AG09319 (cell line): ENCODE results near the gene PFKFB1.

Experiments
- DNase-seq: peaks from one replicate; pipeline ENCODE4 v3.0.0-alpha.2; 2010; ENCODE audit warnings: low read depth; ENCODE audit errors: extremely low read depth
- CTCF ChIP-seq: IDR thresholded peaks from 2 replicates; pipeline ENCODE4 v1.5.1; 2011; ENCODE audit warnings: low read depth, mild to moderate bottlenecking, inconsistent platforms, low read length, moderate library complexity

The PFKFB1 gene

GRCh38 chrX:54994099-54994498 lies at the start of gene PFKFB1:
Gene PFKFB1 (minus strand): TSS chrX:54994188. CDS start chrX:54994007, 181 bp downstream.
- TF ChIP-seq CTCF = no peak
- no peak for DNase-seq

- TF ChIP-seq CTCF = no peak
- DNase-seq = no peak
Observed at GRCh38 chrX:55041514-55041913, 47.5 kb upstream of the PFKFB1 start.

- no peak for DNase-seq
- TF ChIP-seq CTCF = no peak
Observed at GRCh38 chrX:55039471-55039870, 45.5 kb upstream of the PFKFB1 start.

GRCh38 chrX:55033429-55033828 lies 39.4 kb upstream of the PFKFB1 start:
- TF ChIP-seq CTCF = no peak
- DNase-seq = no peak

GRCh38 chrX:55030271-55031205 lies 36.5 kb upstream of the PFKFB1 start, which contains the start of gene ALAS2:
Gene ALAS2 (minus strand): TSS chrX:55030977. CDS start chrX:55026000, 4,977 bp downstream.
- TF ChIP-seq CTCF = no peak

GRCh38 chrX:55029291-55029690 lies 35.3 kb upstream of the PFKFB1 start:
- DNase-seq = no peak
- no peak for TF ChIP-seq CTCF

More at GRCh38 chrX:55030271-55031205, 36.5 kb upstream of the PFKFB1 start, which contains the start of gene ALAS2:
- no peak for DNase-seq

- DNase-seq = no peak
- no peak for TF ChIP-seq CTCF
Observed at GRCh38 chrX:55028611-55029010, 34.6 kb upstream of the PFKFB1 start.
